ENCODE measurements around the gene SMAD6.

- TF ChIP-seq GABPA (tag; conservative IDR thresholded peaks at IDR 0.05; ENCODE audit: low read depth) (no peak), E2F1 (CRISPR knock-in tag; IDR thresholded peaks at IDR 0.05) (no peak), CTCF (IDR thresholded peaks at IDR 0.05 in 2 of 3, conservative IDR thresholded peaks at IDR 0.05 in 1 of 3; ENCODE audit: insufficient read depth in 2 of 3, low read depth in 1 of 3, low read length in 3 of 3) (no peak), CBX5 (IDR thresholded peaks at IDR 0.05; ENCODE audit: borderline replicate concordance, low read depth) (no peak), BRD9 (IDR thresholded peaks at IDR 0.05; ENCODE audit: low read depth, partially characterized antibody) (no peak), NFATC3 (IDR thresholded peaks at IDR 0.05) (no peak)
- TF ChIP-seq, protein P1, sequence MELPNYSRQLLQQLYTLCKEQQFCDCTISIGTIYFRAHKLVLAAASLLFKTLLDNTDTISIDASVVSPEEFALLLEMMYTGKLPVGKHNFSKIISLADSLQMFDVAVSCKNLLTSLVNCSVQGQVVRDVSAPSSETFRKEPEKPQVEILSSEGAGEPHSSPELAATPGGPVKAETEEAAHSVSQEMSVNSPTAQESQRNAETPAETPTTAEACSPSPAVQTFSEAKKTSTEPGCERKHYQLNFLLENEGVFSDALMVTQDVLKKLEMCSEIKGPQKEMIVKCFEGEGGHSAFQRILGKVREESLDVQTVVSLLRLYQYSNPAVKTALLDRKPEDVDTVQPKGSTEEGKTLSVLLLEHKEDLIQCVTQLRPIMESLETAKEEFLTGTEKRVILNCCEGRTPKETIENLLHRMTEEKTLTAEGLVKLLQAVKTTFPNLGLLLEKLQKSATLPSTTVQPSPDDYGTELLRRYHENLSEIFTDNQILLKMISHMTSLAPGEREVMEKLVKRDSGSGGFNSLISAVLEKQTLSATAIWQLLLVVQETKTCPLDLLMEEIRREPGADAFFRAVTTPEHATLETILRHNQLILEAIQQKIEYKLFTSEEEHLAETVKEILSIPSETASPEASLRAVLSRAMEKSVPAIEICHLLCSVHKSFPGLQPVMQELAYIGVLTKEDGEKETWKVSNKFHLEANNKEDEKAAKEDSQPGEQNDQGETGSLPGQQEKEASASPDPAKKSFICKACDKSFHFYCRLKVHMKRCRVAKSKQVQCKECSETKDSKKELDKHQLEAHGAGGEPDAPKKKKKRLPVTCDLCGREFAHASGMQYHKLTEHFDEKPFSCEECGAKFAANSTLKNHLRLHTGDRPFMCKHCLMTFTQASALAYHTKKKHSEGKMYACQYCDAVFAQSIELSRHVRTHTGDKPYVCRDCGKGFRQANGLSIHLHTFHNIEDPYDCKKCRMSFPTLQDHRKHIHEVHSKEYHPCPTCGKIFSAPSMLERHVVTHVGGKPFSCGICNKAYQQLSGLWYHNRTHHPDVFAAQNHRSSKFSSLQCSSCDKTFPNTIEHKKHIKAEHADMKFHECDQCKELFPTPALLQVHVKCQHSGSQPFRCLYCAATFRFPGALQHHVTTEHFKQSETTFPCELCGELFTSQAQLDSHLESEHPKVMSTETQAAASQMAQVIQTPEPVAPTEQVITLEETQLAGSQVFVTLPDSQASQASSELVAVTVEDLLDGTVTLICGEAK (IDR thresholded peaks at IDR 0.05), result no peak
- TF ChIP-seq, protein P1 (CRISPR knock-in tag; IDR thresholded peaks at IDR 0.05), result no peak
- TF ChIP-seq, protein P2, sequence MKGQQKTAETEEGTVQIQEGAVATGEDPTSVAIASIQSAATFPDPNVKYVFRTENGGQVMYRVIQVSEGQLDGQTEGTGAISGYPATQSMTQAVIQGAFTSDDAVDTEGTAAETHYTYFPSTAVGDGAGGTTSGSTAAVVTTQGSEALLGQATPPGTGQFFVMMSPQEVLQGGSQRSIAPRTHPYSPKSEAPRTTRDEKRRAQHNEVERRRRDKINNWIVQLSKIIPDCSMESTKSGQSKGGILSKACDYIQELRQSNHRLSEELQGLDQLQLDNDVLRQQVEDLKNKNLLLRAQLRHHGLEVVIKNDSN (CRISPR knock-in tag; IDR thresholded peaks at IDR 0.05), result no peak
- TF ChIP-seq, protein P3, sequence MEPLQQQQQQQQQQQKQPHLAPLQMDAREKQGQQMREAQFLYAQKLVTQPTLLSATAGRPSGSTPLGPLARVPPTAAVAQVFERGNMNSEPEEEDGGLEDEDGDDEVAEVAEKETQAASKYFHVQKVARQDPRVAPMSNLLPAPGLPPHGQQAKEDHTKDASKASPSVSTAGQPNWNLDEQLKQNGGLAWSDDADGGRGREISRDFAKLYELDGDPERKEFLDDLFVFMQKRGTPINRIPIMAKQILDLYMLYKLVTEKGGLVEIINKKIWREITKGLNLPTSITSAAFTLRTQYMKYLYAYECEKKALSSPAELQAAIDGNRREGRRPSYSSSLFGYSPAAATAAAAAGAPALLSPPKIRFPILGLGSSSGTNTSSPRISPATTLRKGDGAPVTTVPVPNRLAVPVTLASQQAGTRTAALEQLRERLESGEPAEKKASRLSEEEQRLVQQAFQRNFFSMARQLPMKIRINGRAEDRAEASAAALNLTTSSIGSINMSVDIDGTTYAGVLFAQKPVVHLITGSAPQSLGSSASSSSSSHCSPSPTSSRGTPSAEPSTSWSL (CRISPR knock-in tag; IDR thresholded peaks at IDR 0.05; ENCODE audit: borderline replicate concordance), result no peak
Measured at GRCh38 chr15:66682246-66682645, 19.8 kb upstream of the SMAD6 start.

Measured in K562 (cell line).